Activated CD4-positive, alpha-beta memory T cell treated with anti-CD3 and anti-CD28 coated beads, Interleukin-2, amount 10 ng/mL, durations not matched to agents 7 days and 5 days (primary cell): Measurements from ENCODE around the gene GLG1. TPM values are rescaled to one million over a fixed set of nuclear protein-coding genes. Genes with fewer than 3 reads are reported as not detected.
A peak's percentile ranks its signal among the peaks of the same experiment; 100 is the strongest.
"Not testable (repeated sequence)": the region's sequence is repeated elsewhere in the genome, so short reads cannot be mapped to it uniquely, and the experiment has no call there.

Experiments used
- CTCF ChIA-PET: fragments of 350-600 bp; sonication (Branson Sonifier 250); formaldehyde crosslinking; loops from one replicate; lab custom pipeline; 2021; ENCODE audit warnings: antibody characterized with exemption, inconsistent platforms; lab: Charles Lee
- POLR2A ChIA-PET: fragments of 350-600 bp; sonication (Branson Sonifier 250); formaldehyde crosslinking; loops from one replicate; lab custom pipeline; 2021; ENCODE audit warnings: antibody characterized with exemption; lab: Charles Lee
- DNase-seq: peaks from one replicate; pipeline ENCODE4 v3.0.0-alpha.2; 2020
- H3K27ac Mint-ChIP-seq: one replicate; pipeline ENCODE4 v1.8.0; 2021; ENCODE audit warnings: mild to moderate bottlenecking, mixed read lengths
- H3K27me3 Mint-ChIP-seq: one replicate; pipeline ENCODE4 v1.8.0; 2021; ENCODE audit warnings: mixed read lengths
- H3K36me3 Mint-ChIP-seq: one replicate; pipeline ENCODE4 v1.8.0; 2021; ENCODE audit warnings: low read depth, mixed read lengths
- H3K4me1 Mint-ChIP-seq: one replicate; pipeline ENCODE4 v1.8.0; 2021; ENCODE audit warnings: mixed read lengths
- H3K4me3 Mint-ChIP-seq: one replicate; pipeline ENCODE4 v1.8.0; 2021; ENCODE audit warnings: mild to moderate bottlenecking, mixed read lengths
- H3K9me3 Mint-ChIP-seq: one replicate; pipeline ENCODE4 v1.8.0; 2021; ENCODE audit warnings: mixed read lengths
- total RNA-seq, 2 experiments: library from RNA; stranded (reverse); gene quantifications; one replicate each; pipeline ENCODE4 v1.2.3, GENCODE V29; 2021

Gene GLG1
- total RNA-seq, 2 experiments from 2014 or later, result 130 to 132 TPM

GRCh38 chr16:74439685-74440084, 167.2 kb downstream of the GLG1 start:
- no peaks in the 10 kb centered on the region for H3K9me3 Mint-ChIP-seq

GRCh38 chr16:74438492-74438979, 168.4 kb downstream of the GLG1 start:
- Mint-ChIP-seq H3K4me1 (peaks cover 36% of the 10 kb centered on the region), H3K36me3 (peaks cover 32% of the 10 kb centered on the region), H3K9me3 (no peaks in the 10 kb centered on the region), H3K27me3 (peaks cover 7% of the 10 kb centered on the region), H3K27ac (peak overlapping the region; percentile 91), H3K4me3 (peak overlapping the region; percentile 33)
- ChIA-PET POLR2A (interaction anchor here (0.6 to 2.9 kb wide), 7 partner anchors 11 to 261 kb away, joined by 3 to 7 read pairs (median 4); partner anchors contain the start of genes GLG1 and RFWD3), CTCF (interaction anchor here (0.6 to 2.6 kb wide), 3 partner anchors 55 to 849 kb away, joined by 3 to 9 read pairs (median 6); no protein-coding TSS in a partner anchor)
- peak; percentile 46 for DNase-seq

More at GRCh38 chr16:74439685-74440084, 167.2 kb downstream of the GLG1 start:
- CTCF ChIA-PET, result interaction anchor here (0.7 to 2.6 kb wide), 4 partner anchors 26 to 281 kb away, joined by 3 to 9 read pairs (median 3); no protein-coding TSS in a partner anchor
- H3K27me3 Mint-ChIP-seq, result peaks cover 4% of the 10 kb centered on the region
- H3K4me3 Mint-ChIP-seq, result no peak overlapping the region
- peak overlapping the region; percentile 35 for H3K27ac Mint-ChIP-seq
- POLR2A ChIA-PET, result interaction anchor here (0.7 to 2.9 kb wide), 4 partner anchors 10 to 1024 kb away, joined by 3 to 7 read pairs (median 4); partner anchors contain the start of gene RFWD3
- H3K36me3 Mint-ChIP-seq, result peaks cover 33% of the 10 kb centered on the region
- peaks cover 36% of the 10 kb centered on the region for H3K4me1 Mint-ChIP-seq
- DNase-seq, result no peak

- H3K36me3 Mint-ChIP-seq, result no peaks in the 10 kb centered on the region
- no peak overlapping the region for H3K27ac Mint-ChIP-seq
- DNase-seq, result no peak
- no peaks in the 10 kb centered on the region for H3K9me3 Mint-ChIP-seq
- peaks cover 7% of the 10 kb centered on the region for H3K27me3 Mint-ChIP-seq
- H3K4me3 Mint-ChIP-seq, result no peak overlapping the region
- ChIA-PET POLR2A (no interaction called here), CTCF (interaction anchor here (1.5 kb wide), 1 partner anchor 122 kb away, joined by 12 read pairs; no protein-coding TSS in a partner anchor)
- no peaks in the 10 kb centered on the region for H3K4me1 Mint-ChIP-seq
These were observed 175.4 kb downstream of the GLG1 start for GRCh38 chr16:74431516-74431915.

- POLR2A ChIA-PET, H3K4me3 Mint-ChIP-seq, H3K4me1 Mint-ChIP-seq, H3K27me3 Mint-ChIP-seq, H3K27ac Mint-ChIP-seq, H3K36me3 Mint-ChIP-seq, H3K9me3 Mint-ChIP-seq: not testable (repeated sequence)
- CTCF ChIA-PET, result interaction anchor here (1.5 kb wide), 1 partner anchor 121 kb away, joined by 12 read pairs; no protein-coding TSS in a partner anchor
- DNase-seq, result peak; percentile 60
These were observed 176.7 kb downstream of the GLG1 start for GRCh38 chr16:74430036-74430712.

- H3K36me3 Mint-ChIP-seq, H3K4me3 Mint-ChIP-seq, POLR2A ChIA-PET, H3K4me1 Mint-ChIP-seq, DNase-seq, H3K27ac Mint-ChIP-seq, H3K27me3 Mint-ChIP-seq, CTCF ChIA-PET, H3K9me3 Mint-ChIP-seq: not testable (repeated sequence)
These were observed 178.4 kb downstream of the GLG1 start for GRCh38 chr16:74428493-74428892.

- H3K9me3 Mint-ChIP-seq, H3K4me3 Mint-ChIP-seq, H3K4me1 Mint-ChIP-seq, H3K27me3 Mint-ChIP-seq, POLR2A ChIA-PET, H3K36me3 Mint-ChIP-seq, DNase-seq, H3K27ac Mint-ChIP-seq: not testable (repeated sequence)
- CTCF ChIA-PET, result interaction anchor here (0.7 kb wide), 1 partner anchor 67 kb away, joined by 4 read pairs; no protein-coding TSS in a partner anchor
These were observed 181.2 kb downstream of the GLG1 start for GRCh38 chr16:74425751-74426150.

GRCh38 chr16:74423721-74424120, 183.2 kb downstream of the GLG1 start:
- H3K36me3 Mint-ChIP-seq, H3K27me3 Mint-ChIP-seq, H3K4me3 Mint-ChIP-seq, H3K4me1 Mint-ChIP-seq, DNase-seq, H3K9me3 Mint-ChIP-seq, H3K27ac Mint-ChIP-seq, POLR2A ChIA-PET: not testable (repeated sequence)
- CTCF ChIA-PET, result interaction anchor here (0.6 kb wide), 1 partner anchor 639 kb away, joined by 3 read pairs; no protein-coding TSS in a partner anchor

GRCh38 chr16:74422086-74422485, 184.8 kb downstream of the GLG1 start:
- DNase-seq, H3K4me1 Mint-ChIP-seq, CTCF ChIA-PET, H3K36me3 Mint-ChIP-seq, H3K27me3 Mint-ChIP-seq, H3K27ac Mint-ChIP-seq, H3K9me3 Mint-ChIP-seq, POLR2A ChIA-PET, H3K4me3 Mint-ChIP-seq: not testable (repeated sequence)

GRCh38 chr16:74421482-74421785, 185.5 kb downstream of the GLG1 start:
- H3K27ac Mint-ChIP-seq, H3K4me1 Mint-ChIP-seq, DNase-seq, H3K9me3 Mint-ChIP-seq, POLR2A ChIA-PET, H3K36me3 Mint-ChIP-seq, H3K4me3 Mint-ChIP-seq, H3K27me3 Mint-ChIP-seq, CTCF ChIA-PET: not testable (repeated sequence)

- POLR2A ChIA-PET, CTCF ChIA-PET, DNase-seq: not testable (repeated sequence)
These were observed 186.1 kb downstream of the GLG1 start, which contains the start of gene CLEC18B for GRCh38 chr16:74420612-74421481. Gene CLEC18B (minus strand): TSS chr16:74421478. CDS start chr16:74421270, 208 bp downstream.

GRCh38 chr16:74419811-74420210, 187.1 kb downstream of the GLG1 start:
- DNase-seq, H3K36me3 Mint-ChIP-seq, H3K27ac Mint-ChIP-seq, H3K27me3 Mint-ChIP-seq, H3K9me3 Mint-ChIP-seq, H3K4me3 Mint-ChIP-seq, CTCF ChIA-PET, POLR2A ChIA-PET, H3K4me1 Mint-ChIP-seq: not testable (repeated sequence)

More at GRCh38 chr16:74420612-74421481, 186.1 kb downstream of the GLG1 start, which contains the start of gene CLEC18B:
- not testable (repeated sequence) for H3K4me3 Mint-ChIP-seq, H3K9me3 Mint-ChIP-seq, H3K36me3 Mint-ChIP-seq, H3K27me3 Mint-ChIP-seq, H3K4me1 Mint-ChIP-seq, H3K27ac Mint-ChIP-seq

GRCh38 chr16:74417897-74418296, 189.0 kb downstream of the GLG1 start:
- H3K27me3 Mint-ChIP-seq, H3K4me1 Mint-ChIP-seq, DNase-seq, H3K27ac Mint-ChIP-seq, H3K36me3 Mint-ChIP-seq, H3K9me3 Mint-ChIP-seq, H3K4me3 Mint-ChIP-seq, POLR2A ChIA-PET, CTCF ChIA-PET: not testable (repeated sequence)

GRCh38 chr16:74413920-74414319, 193.0 kb downstream of the GLG1 start:
- POLR2A ChIA-PET, H3K27me3 Mint-ChIP-seq, H3K4me3 Mint-ChIP-seq, H3K9me3 Mint-ChIP-seq, CTCF ChIA-PET, H3K4me1 Mint-ChIP-seq, DNase-seq, H3K27ac Mint-ChIP-seq, H3K36me3 Mint-ChIP-seq: not testable (repeated sequence)
